ENCODE results near the gene EPHB2. TPM values are rescaled to one million over a fixed set of nuclear protein-coding genes. Genes with fewer than 3 reads are reported as not detected.

The EPHB2 gene
- 12.0 to 18.5 TPM (median 13.1 TPM) in 3 replicates for total RNA-seq (2021)
- Bru-seq, nascent RNA: percentile 38 among the genes with signal in this experiment
- long read RNA-seq, experiment 1, transcript EPHB2-202 (16 exons, 3,152 nt): major isoform, 26 of 49 reads
- long read RNA-seq, experiment 1, partial matches to known transcripts: 10 of 49 reads
- long read RNA-seq, experiment 1, other reads (novel, unspliced or antisense): 9 of 49 reads
- long read RNA-seq, experiment 2, partial matches to known transcripts: 6 of 20 reads
- long read RNA-seq, experiment 2, other reads (novel, unspliced or antisense): 11 of 20 reads
- long read RNA-seq, experiment 3, partial matches to known transcripts: 1 of 1 reads
- long read RNA-seq, experiment 3, other reads (novel, unspliced or antisense): 0 of 1 reads

DNA sequence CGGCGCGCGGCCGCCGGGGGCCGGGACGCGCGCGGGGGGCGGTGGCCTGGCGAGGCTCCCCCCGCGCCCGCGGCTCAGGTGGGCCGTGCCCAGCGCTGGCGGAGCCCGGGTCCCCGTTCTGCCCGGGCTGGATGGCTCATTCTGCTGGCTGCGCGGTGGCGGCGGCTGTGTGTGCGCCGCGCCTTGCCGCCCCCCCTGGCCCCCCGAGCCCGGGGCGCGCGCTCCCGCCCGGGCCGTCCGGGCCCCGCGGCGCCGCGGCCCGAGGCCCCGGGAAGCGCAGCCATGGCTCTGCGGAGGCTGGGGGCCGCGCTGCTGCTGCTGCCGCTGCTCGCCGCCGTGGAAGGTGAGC lies at the start of gene EPHB2:
EPHB2 (plus strand) TSS at position 139 of the 349 bp plus-strand sequence; CDS start at position 283, 144 bp downstream.
- CTCF ChIA-PET: no interaction called here

DNA sequence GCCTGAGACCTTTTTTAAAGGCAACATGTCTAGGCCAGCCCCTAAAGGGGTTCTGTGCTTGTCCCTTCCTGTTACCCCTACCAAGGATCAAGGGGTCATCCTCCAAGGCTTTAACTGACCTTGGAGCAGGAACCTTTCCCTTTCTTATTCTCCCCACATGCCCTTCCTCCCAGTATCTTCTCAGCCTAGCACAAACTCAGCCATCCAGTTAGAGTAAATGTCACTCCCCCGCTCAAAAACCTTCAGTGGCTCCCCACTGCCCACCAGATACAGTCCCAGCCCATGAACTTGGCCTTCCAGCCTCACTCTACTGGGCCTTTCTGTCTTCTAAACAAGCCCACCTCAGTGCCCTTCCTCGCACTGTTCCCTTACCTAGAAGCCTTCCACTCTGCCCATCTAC lies 48.8 kb upstream of the EPHB2 start:
- Mint-ChIP-seq H3K4me1 (no peaks in the 10 kb centered on the region; the same call in 1 of the 2 replicates), H3K9me3 (no peaks in the 10 kb centered on the region), H3K4me3 (peak overlapping the region; percentile 47; the same call in 1 of the 2 replicates), H3K27ac (peak overlapping the region; percentile 13; the same call in 1 of the 2 replicates), H3K36me3 (no peaks in the 10 kb centered on the region), H3K27me3 (ENCODE audit: low read depth) (no peaks in the 10 kb centered on the region; the same call in 1 of the 2 replicates)
- ATAC-seq (no peak), DNase-seq (ENCODE audit: low spot score) (no peak)
- TF ChIP-seq TCF7 (CRISPR knock-in tag; IDR thresholded peaks at IDR 0.05; ENCODE audit: low read depth): no peak
- TF ChIP-seq MXD4 (CRISPR knock-in tag; IDR thresholded peaks at IDR 0.05; ENCODE audit: borderline replicate concordance): no peak
- no peak for TF ChIP-seq GRHL2 (CRISPR knock-in tag; IDR thresholded peaks at IDR 0.05; ENCODE audit: insufficient replicate concordance, severe bottlenecking)
- TF ChIP-seq JUN (CRISPR knock-in tag; IDR thresholded peaks at IDR 0.05): no peak
- CTCF ChIA-PET: interaction anchor here (0.6 to 2.8 kb wide), 9 partner anchors 12 to 303 kb away, joined by 3 to 16 read pairs (median 7); no protein-coding TSS in a partner anchor
- POLR2A ChIA-PET: no interaction called here

More for the DNA sequence above, at the start of gene EPHB2:
- no peaks in the 10 kb centered on the region for H3K9me3 Mint-ChIP-seq
- H3K27ac Mint-ChIP-seq: no peak within 1 kb of the TSS
- H3K27me3 Mint-ChIP-seq (ENCODE audit: low read depth): peaks cover 29% of the 10 kb centered on the region
- DNase-seq (ENCODE audit: low spot score) (peak; percentile 42), ATAC-seq (peak; percentile 58)
- TF ChIP-seq SOX15 (CRISPR knock-in tag; IDR thresholded peaks at IDR 0.05): no peak
- no peak for TF ChIP-seq ZNF232 (CRISPR knock-in tag; IDR thresholded peaks at IDR 0.05)
- TF ChIP-seq ZNF317 (CRISPR knock-in tag; IDR thresholded peaks at IDR 0.05; ENCODE audit: borderline replicate concordance, low read depth): no peak
- TF ChIP-seq ZNF396 (CRISPR knock-in tag; IDR thresholded peaks at IDR 0.05; ENCODE audit: borderline replicate concordance): no peak
- TF ChIP-seq GTF2I (CRISPR knock-in tag; conservative IDR thresholded peaks at IDR 0.05): no peak
- TF ChIP-seq FOXP1 (CRISPR knock-in tag; IDR thresholded peaks at IDR 0.05; ENCODE audit: borderline replicate concordance): no peak
- TF ChIP-seq, protein P1, sequence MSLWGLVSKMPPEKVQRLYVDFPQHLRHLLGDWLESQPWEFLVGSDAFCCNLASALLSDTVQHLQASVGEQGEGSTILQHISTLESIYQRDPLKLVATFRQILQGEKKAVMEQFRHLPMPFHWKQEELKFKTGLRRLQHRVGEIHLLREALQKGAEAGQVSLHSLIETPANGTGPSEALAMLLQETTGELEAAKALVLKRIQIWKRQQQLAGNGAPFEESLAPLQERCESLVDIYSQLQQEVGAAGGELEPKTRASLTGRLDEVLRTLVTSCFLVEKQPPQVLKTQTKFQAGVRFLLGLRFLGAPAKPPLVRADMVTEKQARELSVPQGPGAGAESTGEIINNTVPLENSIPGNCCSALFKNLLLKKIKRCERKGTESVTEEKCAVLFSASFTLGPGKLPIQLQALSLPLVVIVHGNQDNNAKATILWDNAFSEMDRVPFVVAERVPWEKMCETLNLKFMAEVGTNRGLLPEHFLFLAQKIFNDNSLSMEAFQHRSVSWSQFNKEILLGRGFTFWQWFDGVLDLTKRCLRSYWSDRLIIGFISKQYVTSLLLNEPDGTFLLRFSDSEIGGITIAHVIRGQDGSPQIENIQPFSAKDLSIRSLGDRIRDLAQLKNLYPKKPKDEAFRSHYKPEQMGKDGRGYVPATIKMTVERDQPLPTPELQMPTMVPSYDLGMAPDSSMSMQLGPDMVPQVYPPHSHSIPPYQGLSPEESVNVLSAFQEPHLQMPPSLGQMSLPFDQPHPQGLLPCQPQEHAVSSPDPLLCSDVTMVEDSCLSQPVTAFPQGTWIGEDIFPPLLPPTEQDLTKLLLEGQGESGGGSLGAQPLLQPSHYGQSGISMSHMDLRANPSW (CRISPR knock-in tag; conservative IDR thresholded peaks at IDR 0.05; ENCODE audit: low read depth): no peak
- TF ChIP-seq TCF7 (CRISPR knock-in tag; IDR thresholded peaks at IDR 0.05; ENCODE audit: low read depth): no peak
- no peak for TF ChIP-seq ZNF671 (CRISPR knock-in tag; IDR thresholded peaks at IDR 0.05)
- TF ChIP-seq, protein P2, sequence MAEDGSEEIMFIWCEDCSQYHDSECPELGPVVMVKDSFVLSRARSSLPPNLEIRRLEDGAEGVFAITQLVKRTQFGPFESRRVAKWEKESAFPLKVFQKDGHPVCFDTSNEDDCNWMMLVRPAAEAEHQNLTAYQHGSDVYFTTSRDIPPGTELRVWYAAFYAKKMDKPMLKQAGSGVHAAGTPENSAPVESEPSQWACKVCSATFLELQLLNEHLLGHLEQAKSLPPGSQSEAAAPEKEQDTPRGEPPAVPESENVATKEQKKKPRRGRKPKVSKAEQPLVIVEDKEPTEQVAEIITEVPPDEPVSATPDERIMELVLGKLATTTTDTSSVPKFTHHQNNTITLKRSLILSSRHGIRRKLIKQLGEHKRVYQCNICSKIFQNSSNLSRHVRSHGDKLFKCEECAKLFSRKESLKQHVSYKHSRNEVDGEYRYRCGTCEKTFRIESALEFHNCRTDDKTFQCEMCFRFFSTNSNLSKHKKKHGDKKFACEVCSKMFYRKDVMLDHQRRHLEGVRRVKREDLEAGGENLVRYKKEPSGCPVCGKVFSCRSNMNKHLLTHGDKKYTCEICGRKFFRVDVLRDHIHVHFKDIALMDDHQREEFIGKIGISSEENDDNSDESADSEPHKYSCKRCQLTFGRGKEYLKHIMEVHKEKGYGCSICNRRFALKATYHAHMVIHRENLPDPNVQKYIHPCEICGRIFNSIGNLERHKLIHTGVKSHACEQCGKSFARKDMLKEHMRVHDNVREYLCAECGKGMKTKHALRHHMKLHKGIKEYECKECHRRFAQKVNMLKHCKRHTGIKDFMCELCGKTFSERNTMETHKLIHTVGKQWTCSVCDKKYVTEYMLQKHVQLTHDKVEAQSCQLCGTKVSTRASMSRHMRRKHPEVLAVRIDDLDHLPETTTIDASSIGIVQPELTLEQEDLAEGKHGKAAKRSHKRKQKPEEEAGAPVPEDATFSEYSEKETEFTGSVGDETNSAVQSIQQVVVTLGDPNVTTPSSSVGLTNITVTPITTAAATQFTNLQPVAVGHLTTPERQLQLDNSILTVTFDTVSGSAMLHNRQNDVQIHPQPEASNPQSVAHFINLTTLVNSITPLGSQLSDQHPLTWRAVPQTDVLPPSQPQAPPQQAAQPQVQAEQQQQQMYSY (CRISPR knock-in tag; IDR thresholded peaks at IDR 0.05): no peak
- peak within 1 kb of the TSS; percentile 72 for H3K4me3 Mint-ChIP-seq
- no peaks in the 10 kb centered on the region for H3K36me3 Mint-ChIP-seq
- H3K4me1 Mint-ChIP-seq: 0 out of 2 replicates have a peak, but pooled peaks cover 10% of the 10 kb centered on the region
- POLR2A ChIA-PET: no interaction called here

DNA sequence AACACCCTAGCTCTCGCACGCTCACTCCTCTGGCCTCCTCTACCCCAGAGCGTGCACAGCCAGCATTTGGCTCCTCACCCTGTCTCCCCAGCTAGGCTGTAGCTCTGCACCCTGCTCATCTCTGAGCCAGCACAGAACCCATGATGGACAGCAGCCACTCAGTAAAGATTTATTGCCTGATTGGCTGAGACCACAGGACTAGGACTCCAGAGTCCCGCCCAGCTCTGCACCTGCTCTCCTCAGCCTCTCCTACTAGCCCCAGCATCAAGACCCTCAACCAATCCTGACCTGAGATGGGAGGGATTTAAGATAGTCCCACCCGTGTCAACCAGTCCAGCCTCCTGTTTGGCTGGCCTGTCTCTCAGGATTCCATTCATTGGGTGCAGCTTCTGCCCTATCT lies 48.3 kb upstream of the EPHB2 start:
- no peaks in the 10 kb centered on the region for H3K36me3 Mint-ChIP-seq
- no peaks in the 10 kb centered on the region for H3K9me3 Mint-ChIP-seq
- ChIA-PET POLR2A (no interaction called here), CTCF (interaction anchor here (0.6 to 2.8 kb wide), 9 partner anchors 12 to 302 kb away, joined by 3 to 16 read pairs (median 7); no protein-coding TSS in a partner anchor)
- H3K27ac Mint-ChIP-seq: peak overlapping the region; percentile 13; the same call in 1 of the 2 replicates
- no peaks in the 10 kb centered on the region; the same call in 1 of the 2 replicates for H3K27me3 Mint-ChIP-seq (ENCODE audit: low read depth)
- H3K4me3 Mint-ChIP-seq: peak overlapping the region; percentile 47
- peak; percentile 99 for ATAC-seq
- H3K4me1 Mint-ChIP-seq: no peaks in the 10 kb centered on the region; the same call in 1 of the 2 replicates
- peak; percentile 62 for DNase-seq (ENCODE audit: low spot score)
- TF ChIP-seq, protein P3, sequence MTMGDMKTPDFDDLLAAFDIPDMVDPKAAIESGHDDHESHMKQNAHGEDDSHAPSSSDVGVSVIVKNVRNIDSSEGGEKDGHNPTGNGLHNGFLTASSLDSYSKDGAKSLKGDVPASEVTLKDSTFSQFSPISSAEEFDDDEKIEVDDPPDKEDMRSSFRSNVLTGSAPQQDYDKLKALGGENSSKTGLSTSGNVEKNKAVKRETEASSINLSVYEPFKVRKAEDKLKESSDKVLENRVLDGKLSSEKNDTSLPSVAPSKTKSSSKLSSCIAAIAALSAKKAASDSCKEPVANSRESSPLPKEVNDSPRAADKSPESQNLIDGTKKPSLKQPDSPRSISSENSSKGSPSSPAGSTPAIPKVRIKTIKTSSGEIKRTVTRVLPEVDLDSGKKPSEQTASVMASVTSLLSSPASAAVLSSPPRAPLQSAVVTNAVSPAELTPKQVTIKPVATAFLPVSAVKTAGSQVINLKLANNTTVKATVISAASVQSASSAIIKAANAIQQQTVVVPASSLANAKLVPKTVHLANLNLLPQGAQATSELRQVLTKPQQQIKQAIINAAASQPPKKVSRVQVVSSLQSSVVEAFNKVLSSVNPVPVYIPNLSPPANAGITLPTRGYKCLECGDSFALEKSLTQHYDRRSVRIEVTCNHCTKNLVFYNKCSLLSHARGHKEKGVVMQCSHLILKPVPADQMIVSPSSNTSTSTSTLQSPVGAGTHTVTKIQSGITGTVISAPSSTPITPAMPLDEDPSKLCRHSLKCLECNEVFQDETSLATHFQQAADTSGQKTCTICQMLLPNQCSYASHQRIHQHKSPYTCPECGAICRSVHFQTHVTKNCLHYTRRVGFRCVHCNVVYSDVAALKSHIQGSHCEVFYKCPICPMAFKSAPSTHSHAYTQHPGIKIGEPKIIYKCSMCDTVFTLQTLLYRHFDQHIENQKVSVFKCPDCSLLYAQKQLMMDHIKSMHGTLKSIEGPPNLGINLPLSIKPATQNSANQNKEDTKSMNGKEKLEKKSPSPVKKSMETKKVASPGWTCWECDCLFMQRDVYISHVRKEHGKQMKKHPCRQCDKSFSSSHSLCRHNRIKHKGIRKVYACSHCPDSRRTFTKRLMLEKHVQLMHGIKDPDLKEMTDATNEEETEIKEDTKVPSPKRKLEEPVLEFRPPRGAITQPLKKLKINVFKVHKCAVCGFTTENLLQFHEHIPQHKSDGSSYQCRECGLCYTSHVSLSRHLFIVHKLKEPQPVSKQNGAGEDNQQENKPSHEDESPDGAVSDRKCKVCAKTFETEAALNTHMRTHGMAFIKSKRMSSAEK (CRISPR knock-in tag; IDR thresholded peaks at IDR 0.05; ENCODE audit: borderline replicate concordance): no peak
- TF ChIP-seq FOXK1 (CRISPR knock-in tag; IDR thresholded peaks at IDR 0.05) (no peak), GTF2I (CRISPR knock-in tag; conservative IDR thresholded peaks at IDR 0.05) (no peak), ZNF121 (CRISPR knock-in tag; IDR thresholded peaks at IDR 0.05) (peak; percentile 80), SP1 (CRISPR knock-in tag; conservative IDR thresholded peaks at IDR 0.05) (peak; percentile 35; the same call in 1 of the 2 replicates)
- TF ChIP-seq, protein P4, sequence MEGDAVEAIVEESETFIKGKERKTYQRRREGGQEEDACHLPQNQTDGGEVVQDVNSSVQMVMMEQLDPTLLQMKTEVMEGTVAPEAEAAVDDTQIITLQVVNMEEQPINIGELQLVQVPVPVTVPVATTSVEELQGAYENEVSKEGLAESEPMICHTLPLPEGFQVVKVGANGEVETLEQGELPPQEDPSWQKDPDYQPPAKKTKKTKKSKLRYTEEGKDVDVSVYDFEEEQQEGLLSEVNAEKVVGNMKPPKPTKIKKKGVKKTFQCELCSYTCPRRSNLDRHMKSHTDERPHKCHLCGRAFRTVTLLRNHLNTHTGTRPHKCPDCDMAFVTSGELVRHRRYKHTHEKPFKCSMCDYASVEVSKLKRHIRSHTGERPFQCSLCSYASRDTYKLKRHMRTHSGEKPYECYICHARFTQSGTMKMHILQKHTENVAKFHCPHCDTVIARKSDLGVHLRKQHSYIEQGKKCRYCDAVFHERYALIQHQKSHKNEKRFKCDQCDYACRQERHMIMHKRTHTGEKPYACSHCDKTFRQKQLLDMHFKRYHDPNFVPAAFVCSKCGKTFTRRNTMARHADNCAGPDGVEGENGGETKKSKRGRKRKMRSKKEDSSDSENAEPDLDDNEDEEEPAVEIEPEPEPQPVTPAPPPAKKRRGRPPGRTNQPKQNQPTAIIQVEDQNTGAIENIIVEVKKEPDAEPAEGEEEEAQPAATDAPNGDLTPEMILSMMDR (IDR thresholded peaks at IDR 0.05): no peak
